HepG2 (cell line): ENCODE data around the gene ZNF616. TPM values are rescaled to one million over a fixed set of nuclear protein-coding genes. Genes with fewer than 3 reads are reported as not detected.

Experiments
- ATAC-seq: fragments of 200-7000 bp; cut with Tn5 transposase; 3 replicates; pipeline ENCODE4 v1.9.1; 2020; ENCODE audit warnings: mild to moderate bottlenecking, moderate library complexity
- BruUV-seq: library from RNA; stranded (reverse); fragments of 400-500 nt; replicated peaks from 2 replicates; lab custom pipeline; 2021; lab: Mats Ljungman, UMichigan
- CTCF ChIA-PET: fragments of 300-600 bp; formaldehyde crosslinking; extraction: SDS; loops from one replicate; lab custom pipeline; 2021; ENCODE audit warnings: low total read pairs, inconsistent platforms, low intra/inter-chr PET ratio; lab: Yijun Ruan, JAX
- POLR2A ChIA-PET: fragments of 350-600 bp; sonication (Branson Sonifier 250); formaldehyde crosslinking; loops from one replicate; lab custom pipeline; 2020; ENCODE audit warnings: antibody characterized with exemption, inconsistent platforms; lab: Yijun Ruan, JAX
- DNase-seq: peaks from one replicate; pipeline ENCODE4 v3.0.0-alpha.2; 2015; ENCODE audit warnings: low spot score
- FAIRE-seq: peaks from 3 replicates; lab custom pipeline; 2011; peaks lifted over from hg19 to GRCh38; lab: Jason Lieb, UNC
- H2AFZ ChIP-seq: one replicate; pipeline ENCODE4 v1.6.1; 2011; ENCODE audit warnings: low read length, inconsistent platforms
- H3K27ac ChIP-seq: fragments of 300-600 bp; 3 replicates; pipeline ENCODE4 v1.8.0; 2011; ENCODE audit warnings: mixed run types, mild to moderate bottlenecking, mixed read lengths, low read length, inconsistent platforms; ENCODE audit not compliant: insufficient read depth; ENCODE audit errors: extremely low read length
- H3K27me3 ChIP-seq, 2 experiments: fragments of 200-600 bp in 1 of 2; 2 replicates in 1 of 2; 3 replicates in 1 of 2; pipeline versions ENCODE4 v1.6.0 to v1.8.0; 2011; ENCODE audit warnings: low read length in 2 of 2, mild to moderate bottlenecking in 2 of 2, moderate library complexity in 2 of 2, inconsistent platforms in 1 of 2; ENCODE audit not compliant: insufficient read depth in 2 of 2, control insufficient read depth in 1 of 2
- H3K36me3 ChIP-seq, 2 experiments: fragments of 200-600 bp in 1 of 2; replicated peaks in 1 of 2; 2 replicates in 1 of 2; 3 replicates in 1 of 2; pipeline versions ENCODE4 v1.5.1 to v1.8.0; 2011; ENCODE audit warnings: low read length in 2 of 2, inconsistent platforms in 1 of 2; ENCODE audit not compliant: insufficient read depth in 2 of 2, control insufficient read depth in 1 of 2
- H3K4me1 ChIP-seq: 2 replicates; pipeline ENCODE4 v1.5.1; 2012; ENCODE audit warnings: low read length, inconsistent platforms; ENCODE audit not compliant: insufficient read depth
- H3K4me2 ChIP-seq: 2 replicates; pipeline ENCODE4 v1.6.0; 2011; ENCODE audit warnings: low read depth, low read length, inconsistent platforms
- H3K4me3 ChIP-seq, 3 experiments: fragments of 200-600 bp in 1 of 3; sonication (generic), shearing (Covaris generic) in 1 of 3; replicated peaks in 1 of 3; 2 replicates each; pipeline ENCODE4 v1.5.1; 2011 to 2016; ENCODE audit warnings: low read length in 3 of 3, inconsistent platforms in 2 of 3, low read depth in 2 of 3, mild to moderate bottlenecking in 2 of 3, control low read depth in 1 of 3, mixed read lengths in 1 of 3; ENCODE audit not compliant: insufficient read depth in 1 of 3
- H3K79me2 ChIP-seq: one replicate; pipeline ENCODE4 v1.6.1; 2011; ENCODE audit warnings: low read length, inconsistent platforms; ENCODE audit not compliant: insufficient read depth
- H3K9ac ChIP-seq: 2 replicates; pipeline ENCODE4 v1.6.0; 2011; ENCODE audit warnings: mild to moderate bottlenecking, low read depth, low read length, inconsistent platforms; ENCODE audit not compliant: insufficient read depth
- H3K9me3 ChIP-seq: 2 replicates; pipeline ENCODE4 v1.5.1; 2012; ENCODE audit warnings: mild to moderate bottlenecking, low read length
- H4K20me1 ChIP-seq: 2 replicates; pipeline ENCODE4 v1.6.0; 2011; ENCODE audit warnings: inconsistent platforms, mild to moderate bottlenecking, low read length, moderate library complexity; ENCODE audit not compliant: insufficient read depth
- ATF7-NPFF ChIP-seq: sonication (generic); formaldehyde crosslinking; IDR thresholded peaks from 2 replicates; pipeline ENCODE4 v1.8.1; 2023; ENCODE audit warnings: mild to moderate bottlenecking, low read depth, missing genetic modification reagents, moderate library complexity
- HNF4G ChIP-seq, 2 experiments: sonication (generic) in 1 of 2; formaldehyde crosslinking in 1 of 2; IDR thresholded peaks; 2 replicates each; pipeline versions ENCODE4 v1.4.0 to v1.6.1; 2011 to 2020; ENCODE audit warnings: borderline replicate concordance in 2 of 2, low read depth in 2 of 2, mild to moderate bottlenecking in 2 of 2, low read length in 1 of 2, missing genetic modification reagents in 1 of 2, moderate library complexity in 1 of 2
- PATZ1 ChIP-seq: sonication (generic); formaldehyde crosslinking; IDR thresholded peaks from 2 replicates; pipeline ENCODE4 v1.4.0; 2020; ENCODE audit warnings: missing genetic modification reagents
- PHB2 ChIP-seq: fragments of 450-650 bp; IDR thresholded peaks from 2 replicates; pipeline ENCODE4 v1.6.1; 2018; ENCODE audit not compliant: partially characterized antibody
- RBAK ChIP-seq: sonication (generic); formaldehyde crosslinking; IDR thresholded peaks from 2 replicates; pipeline ENCODE4 v1.5.1; 2020; ENCODE audit warnings: mild to moderate bottlenecking, missing genetic modification reagents
- SETDB1 ChIP-seq: sonication (generic); formaldehyde crosslinking; IDR thresholded peaks from 2 replicates; pipeline ENCODE4 v1.5.1; 2020; ENCODE audit warnings: missing genetic modification reagents, mild to moderate bottlenecking, borderline replicate concordance
- ZNF274 ChIP-seq: sonication (generic); formaldehyde crosslinking; IDR thresholded peaks from 2 replicates; pipeline ENCODE4 v1.5.1; 2020; ENCODE audit warnings: mild to moderate bottlenecking, missing genetic modification reagents
- ZNF280D ChIP-seq: sonication (generic); formaldehyde crosslinking; IDR thresholded peaks from 2 replicates; pipeline ENCODE4 v1.5.1; 2020; ENCODE audit warnings: mild to moderate bottlenecking, missing genetic modification reagents
- ZNF567 ChIP-seq: sonication (generic); formaldehyde crosslinking; IDR thresholded peaks from 2 replicates; pipeline ENCODE4 v1.8.1; 2023; ENCODE audit warnings: mild to moderate bottlenecking, missing genetic modification reagents, borderline replicate concordance
- WGBS: methylation state at CpG from one replicate; pipeline ENCODE4 v1.1.6; 2017; ENCODE audit warnings: low lambda C conversion rate; 5-methylcytosine and 5-hydroxymethylcytosine counted together
- in situ Hi-C: cut with HindIII; loops from 2 replicates; pipeline ENCODE4 v1.10.0; 2017; ENCODE audit warnings: low pct_unique_long_range_greater_than_20kb; ENCODE audit not compliant: extremely low pct_ligation_motif_present
- intact Hi-C: fragments of 100-400 bp; cut with micrococcal nuclease; formaldehyde crosslinking; loops from one replicate; pipeline ENCODE4 v1.10.0; 2022; ENCODE audit not compliant: unreplicated experiment
- polyA plus RNA-seq, 8 experiments: library from polyadenylated mRNA; depleted of rRNA in 3 of 8; stranded (reverse) in 7 of 8; unstranded in 1 of 8; fragments of >200 nt; fragmentation: Illumina TruSeq in 4 of 8; extraction: Trizol in 4 of 8; gene quantifications; 2 replicates each; pipeline versions ENCODE4 v1.2.1 to v1.2.3, GENCODE V29; 2011 to 2016; ENCODE audit warnings: low read depth in 4 of 8, missing spikeins in 1 of 8, mixed read lengths in 1 of 8; ENCODE audit not compliant: insufficient read depth in 1 of 8
- total RNA-seq, 5 experiments: library from RNA; depleted of rRNA; stranded (reverse); fragments of >200 nt; fragmentation: Illumina TruSeq; extraction: Trizol; gene quantifications; 2 replicates each; pipeline ENCODE4 v1.2.3, GENCODE V29; 2016; ENCODE audit warnings: low read depth in 1 of 5

ZNF616 gene
- total and polyA plus RNA-seq, 2 of the 13 experiments (the other 11 are each of a cell fraction or from before 2014, with no cell fraction given): 2.2 to 10.4 TPM

GRCh38 chr19:52115526-52116053, 24.1 kb downstream of the ZNF616 start:
- no peaks in the 10 kb centered on the region for H3K4me1 ChIP-seq
- no peak overlapping the region for H3K4me2 ChIP-seq
- BruUV-seq: no TSS peak
- POLR2A ChIA-PET: no interaction called here
- TF ChIP-seq HNF4G (IDR thresholded peaks at IDR 0.05; ENCODE audit: borderline replicate concordance, low read depth, low read length) (no peak), HNF4G (CRISPR knock-in tag; IDR thresholded peaks at IDR 0.05; ENCODE audit: borderline replicate concordance, low read depth) (no peak), RBAK (no peak), PATZ1 (CRISPR knock-in tag) (no peak), ATF7-NPFF (CRISPR knock-in tag) (no peak), ZNF274 (peak; percentile 100), SETDB1 (CRISPR knock-in tag) (0 out of 2 replicates have a peak, but pooled peaks have one; percentile 54), ZNF280D (0 out of 2 replicates have a peak, but pooled peaks have one; percentile 24), ZNF567 (no peak), PHB2 (no peak)
- no peak overlapping the region for H2AFZ ChIP-seq
- ATAC-seq: no peak
- no peak overlapping the region for H3K9ac ChIP-seq
- no peaks in the 10 kb centered on the region for H3K27me3 ChIP-seq
- DNase-seq: no peak
- no peak for FAIRE-seq
- no peaks in the 10 kb centered on the region for H4K20me1 ChIP-seq
- H3K9me3 ChIP-seq: peaks cover 99% of the 10 kb centered on the region
- WGBS: 94% methylated on average over 12 of the region's 12 CpGs
- no peaks in the 10 kb centered on the region for H3K79me2 ChIP-seq
- H3K36me3 ChIP-seq: peaks cover 15 to 58% of the 10 kb centered on the region in 2 experiments
- CTCF ChIA-PET: no interaction called here
- H3K27ac ChIP-seq: no peak overlapping the region
- in situ Hi-C loops: no loop called here
- no peak overlapping the region for H3K4me3 ChIP-seq
- intact Hi-C loops: no loop called here
